Glutamatergic neuron (in vitro differentiated cells): ENCODE measurements around the gene OPALIN. TPM values are rescaled to one million over a fixed set of nuclear protein-coding genes. Genes with fewer than 3 reads are reported as not detected.

Source experiments
- DNase-seq: peaks from one replicate; pipeline ENCODE4 v3.0.0; 2022
- H3K27ac Mint-ChIP-seq: one replicate; pipeline ENCODE4 v1.8.0; 2020; ENCODE audit warnings: mild to moderate bottlenecking, mixed read lengths, inconsistent platforms; ENCODE audit not compliant: unreplicated experiment
- H3K27me3 Mint-ChIP-seq: one replicate; pipeline ENCODE4 v1.8.0; 2020; ENCODE audit warnings: mild to moderate bottlenecking, moderate library complexity, mixed read lengths, inconsistent platforms; ENCODE audit not compliant: unreplicated experiment
- H3K36me3 Mint-ChIP-seq: one replicate; pipeline ENCODE4 v1.8.0; 2020; ENCODE audit warnings: mild to moderate bottlenecking, mixed read lengths, inconsistent platforms; ENCODE audit not compliant: unreplicated experiment
- H3K4me1 Mint-ChIP-seq: one replicate; pipeline ENCODE4 v1.8.0; 2020; ENCODE audit warnings: mild to moderate bottlenecking, low read depth, mixed read lengths, inconsistent platforms; ENCODE audit not compliant: unreplicated experiment
- H3K4me3 Mint-ChIP-seq: one replicate; pipeline ENCODE4 v1.8.0; 2020; ENCODE audit warnings: mild to moderate bottlenecking, mixed read lengths, inconsistent platforms; ENCODE audit not compliant: unreplicated experiment
- H3K9me3 Mint-ChIP-seq: one replicate; pipeline ENCODE4 v1.8.0; 2020; ENCODE audit warnings: mild to moderate bottlenecking, moderate library complexity, mixed read lengths, inconsistent platforms; ENCODE audit not compliant: unreplicated experiment
- CTCF ChIP-seq: fragments of 200-600 bp; sonication (generic); IDR thresholded peaks from one replicate; pipeline ENCODE4 v1.5.0; 2021; ENCODE audit not compliant: partially characterized antibody, unreplicated experiment
- total RNA-seq: library from RNA; stranded (reverse); fragmentation: NEBNext Ultra II Directional; extraction: Animal tissue kit (Norgen Biotek cat#: 25700); gene quantifications from one replicate; pipeline ENCODE4 v1.2.1, GENCODE V29; 2021; ENCODE audit not compliant: unreplicated experiment

The OPALIN gene
- total RNA-seq, 1 donor from 2014 or later: not detected

DNA sequence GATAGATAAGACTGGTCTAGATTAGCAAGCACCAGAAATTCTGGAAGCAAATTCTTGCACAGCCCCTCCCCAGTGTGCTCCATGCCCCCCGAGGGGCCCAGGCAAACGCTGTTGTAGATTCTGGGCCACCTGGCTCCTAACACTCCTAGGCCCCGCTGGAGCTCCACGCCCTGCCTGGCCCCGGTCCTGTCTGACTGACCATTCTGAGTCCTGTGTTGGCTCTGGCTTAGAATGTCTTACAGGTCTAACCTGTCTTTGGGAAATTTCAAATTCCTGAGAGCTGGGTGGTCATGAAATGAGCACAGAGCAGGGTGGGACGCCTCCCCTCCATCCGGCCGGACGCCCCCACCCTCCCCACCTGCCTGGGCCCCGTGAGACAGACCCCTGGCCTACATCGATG, 12.6 kb upstream of the OPALIN start:
- peaks cover 10% of the 10 kb centered on the region for H3K4me1 Mint-ChIP-seq
- no peak for DNase-seq
- TF ChIP-seq CTCF: no peak
- peaks cover 4% of the 10 kb centered on the region for H3K9me3 Mint-ChIP-seq
- no peak overlapping the region for H3K4me3 Mint-ChIP-seq
- H3K27me3 Mint-ChIP-seq: no peaks in the 10 kb centered on the region
- H3K36me3 Mint-ChIP-seq: no peaks in the 10 kb centered on the region
- H3K27ac Mint-ChIP-seq: no peak overlapping the region

DNA sequence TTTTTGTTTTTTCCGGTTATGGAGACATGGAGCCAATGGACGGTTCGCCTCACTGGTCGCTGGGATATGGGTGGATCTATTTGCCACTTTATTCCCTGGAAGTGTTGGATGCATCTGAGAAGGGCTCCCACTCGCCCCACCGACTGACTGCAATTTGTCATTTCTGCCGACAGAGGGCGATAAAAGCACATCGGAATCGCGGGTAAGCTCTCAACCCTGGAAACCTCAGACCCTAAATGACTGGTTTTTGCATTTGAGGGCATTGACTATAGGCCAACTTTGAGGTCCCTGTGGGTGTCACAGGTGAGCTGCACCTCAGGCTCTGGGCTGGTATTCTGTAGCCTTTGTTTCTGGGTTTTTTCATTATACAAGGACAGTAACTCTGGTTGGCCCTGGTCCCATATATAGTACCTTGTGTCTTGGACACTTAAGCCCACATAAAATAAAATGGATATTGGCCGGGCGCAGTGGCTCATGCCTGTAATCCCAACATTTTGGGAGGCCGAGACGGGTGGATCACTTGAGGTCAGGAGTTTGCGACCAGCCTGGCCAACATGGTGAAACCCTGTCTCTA, 11.9 kb upstream of the OPALIN start:
- peak; percentile 92 for TF ChIP-seq CTCF
- no peaks in the 10 kb centered on the region for H3K36me3 Mint-ChIP-seq
- H3K9me3 Mint-ChIP-seq: peaks cover 2% of the 10 kb centered on the region
- H3K27me3 Mint-ChIP-seq: peaks cover 3% of the 10 kb centered on the region
- H3K4me3 Mint-ChIP-seq: no peak overlapping the region
- DNase-seq: peak; percentile 75
- H3K4me1 Mint-ChIP-seq: peaks cover 8% of the 10 kb centered on the region
- H3K27ac Mint-ChIP-seq: no peak overlapping the region

- no peak for TF ChIP-seq CTCF
- Mint-ChIP-seq H3K36me3 (no peaks in the 10 kb centered on the region), H3K27ac (no peak overlapping the region), H3K27me3 (peaks cover 3% of the 10 kb centered on the region), H3K4me1 (peaks cover 5% of the 10 kb centered on the region), H3K9me3 (peaks cover 2% of the 10 kb centered on the region), H3K4me3 (no peak overlapping the region)
- DNase-seq: no peak
Measured at GRCh38 chr10:96369890-96370583, 11.2 kb upstream of the OPALIN start.

DNA sequence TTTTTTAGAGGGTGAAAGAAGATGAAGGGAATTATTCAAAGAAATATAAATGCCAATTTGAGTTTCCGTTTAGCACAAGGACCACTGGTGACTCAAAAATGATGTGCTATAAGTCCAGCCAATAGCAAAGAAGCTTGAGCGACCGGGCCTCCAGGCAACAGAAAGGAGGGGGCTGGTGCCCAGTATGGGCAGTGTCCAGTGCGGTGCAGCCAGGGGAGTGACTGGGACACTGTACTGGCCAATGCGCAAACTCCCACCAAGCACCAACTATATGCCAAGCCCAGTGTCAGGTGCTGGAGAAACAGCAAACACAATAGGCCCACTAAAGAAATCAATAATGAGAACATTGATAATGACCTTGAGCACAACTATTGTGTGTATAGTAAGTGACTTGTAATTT, 10.2 kb upstream of the OPALIN start:
- no peak overlapping the region for H3K4me3 Mint-ChIP-seq

More for the DNA sequence above, 10.2 kb upstream of the OPALIN start:
- TF ChIP-seq CTCF: no peak
- no peak for DNase-seq
- peaks cover 1% of the 10 kb centered on the region for H3K4me1 Mint-ChIP-seq
- H3K27ac Mint-ChIP-seq: no peak overlapping the region
- peaks cover 2% of the 10 kb centered on the region for H3K9me3 Mint-ChIP-seq
- no peaks in the 10 kb centered on the region for H3K36me3 Mint-ChIP-seq
- peaks cover 4% of the 10 kb centered on the region for H3K27me3 Mint-ChIP-seq
